Testis (tissue), 3 donors: ENCODE data around the gene NRP1. TPM values are rescaled to one million over a fixed set of nuclear protein-coding genes. Genes with fewer than 3 reads are reported as not detected.

Experiments
- DNase-seq: peaks from one replicate; pipeline ENCODE4 v3.0.0-alpha.2; 2019
- H3K27ac ChIP-seq, 2 donors: fragments of 200-600 bp; sonication (generic); one replicate each; pipeline ENCODE4 v1.5.1; 2019
- H3K27me3 ChIP-seq: fragments of 200-600 bp; sonication (generic); one replicate; pipeline ENCODE4 v1.5.1; 2019
- H3K36me3 ChIP-seq: fragments of 200-600 bp; sonication (generic); one replicate; pipeline ENCODE4 v1.5.1; 2017; ENCODE audit warnings: low read depth; ENCODE audit errors: missing control alignments
- H3K4me1 ChIP-seq: fragments of 200-600 bp; sonication (generic); one replicate; pipeline ENCODE4 v1.5.1; 2019
- H3K4me3 ChIP-seq, 2 donors: fragments of 200-600 bp; sonication (generic); one replicate each; pipeline ENCODE4 v1.5.1; 2017 to 2019
- H3K9me3 ChIP-seq: fragments of 200-600 bp; sonication (generic); one replicate; pipeline ENCODE4 v1.5.1; 2017
- POLR2A ChIP-seq: fragments of 450-650 bp; IDR thresholded peaks from one replicate; pipeline ENCODE4 v1.6.1; 2017; ENCODE audit warnings: antibody characterized with exemption, mild to moderate bottlenecking, moderate library complexity
- WGBS, 2 donors: methylation state at CpG; one replicate each; pipeline ENCODE4 v1.1.5; 2018; 5-methylcytosine and 5-hydroxymethylcytosine counted together
- intact Hi-C: fragments of 100-400 bp; cut with DNase I; formaldehyde crosslinking; loops from one replicate; pipeline ENCODE4 v1.15.1; 2023; ENCODE audit warnings: low total_unique reads
- polyA plus RNA-seq: library from polyadenylated mRNA; stranded (reverse); fragments of 350-450 nt; fragmentation: Illumina TruSeq; extraction: RNeasy Lipid Tissue Mini Kit (QIAGEN cat#74804); gene quantifications from one replicate; pipeline ENCODE4 v1.2.3, GENCODE V29; 2014; ENCODE audit warnings: low read depth, low replicate concordance; ENCODE audit not compliant: insufficient read depth
- total RNA-seq, 2 donors: library from RNA; depleted of rRNA; stranded (reverse); fragments of >200 nt; gene quantifications; one replicate each; pipeline ENCODE4 v1.2.3, GENCODE V29; 2016
- TF ChIP-seq, protein P1 (sequence below), 3 experiments: fragments of 450-650 bp in 2 of 3; fragments of 200-600 bp in 1 of 3; sonication (generic) in 1 of 3; IDR thresholded peaks; one replicate each; pipeline ENCODE4 v1.5.1; 2016 to 2019; ENCODE audit warnings: antibody characterized with exemption in 3 of 3, mild to moderate bottlenecking in 2 of 3, moderate library complexity in 1 of 3

The NRP1 gene
- total and polyA plus RNA-seq, 3 donors from 2014 or later, result 15.9 to 23.8 (median 17.1) TPM

DNA sequence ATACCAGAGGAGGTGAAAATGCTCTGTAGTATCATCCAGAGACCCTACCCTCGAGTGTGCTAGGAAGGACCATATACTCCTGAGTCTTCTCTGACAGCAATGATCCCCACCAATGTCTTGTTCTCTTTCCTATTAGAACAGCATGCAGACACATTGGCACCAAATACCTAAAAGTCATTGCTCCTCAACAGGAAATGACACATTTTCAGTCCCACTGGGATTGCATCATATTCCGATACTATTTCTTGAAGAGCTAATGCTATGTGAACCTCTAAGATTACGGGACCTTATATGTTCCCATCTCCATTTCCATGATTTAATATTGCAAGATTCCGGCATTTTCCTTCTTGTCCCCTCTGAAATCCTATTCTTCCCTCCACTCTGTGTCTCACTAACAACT lies 177.4 kb downstream of the NRP1 start:
- H3K4me1 ChIP-seq, result peaks cover 27% of the 10 kb centered on the region
- intact Hi-C loops, result no loop called here
- no peaks in the 10 kb centered on the region for H3K27me3 ChIP-seq
- no peak for TF ChIP-seq POLR2A
- TF ChIP-seq, protein P1, sequence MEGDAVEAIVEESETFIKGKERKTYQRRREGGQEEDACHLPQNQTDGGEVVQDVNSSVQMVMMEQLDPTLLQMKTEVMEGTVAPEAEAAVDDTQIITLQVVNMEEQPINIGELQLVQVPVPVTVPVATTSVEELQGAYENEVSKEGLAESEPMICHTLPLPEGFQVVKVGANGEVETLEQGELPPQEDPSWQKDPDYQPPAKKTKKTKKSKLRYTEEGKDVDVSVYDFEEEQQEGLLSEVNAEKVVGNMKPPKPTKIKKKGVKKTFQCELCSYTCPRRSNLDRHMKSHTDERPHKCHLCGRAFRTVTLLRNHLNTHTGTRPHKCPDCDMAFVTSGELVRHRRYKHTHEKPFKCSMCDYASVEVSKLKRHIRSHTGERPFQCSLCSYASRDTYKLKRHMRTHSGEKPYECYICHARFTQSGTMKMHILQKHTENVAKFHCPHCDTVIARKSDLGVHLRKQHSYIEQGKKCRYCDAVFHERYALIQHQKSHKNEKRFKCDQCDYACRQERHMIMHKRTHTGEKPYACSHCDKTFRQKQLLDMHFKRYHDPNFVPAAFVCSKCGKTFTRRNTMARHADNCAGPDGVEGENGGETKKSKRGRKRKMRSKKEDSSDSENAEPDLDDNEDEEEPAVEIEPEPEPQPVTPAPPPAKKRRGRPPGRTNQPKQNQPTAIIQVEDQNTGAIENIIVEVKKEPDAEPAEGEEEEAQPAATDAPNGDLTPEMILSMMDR (IDR thresholded peaks at IDR 0.05), result no peak
- 81 to 92% methylated on average over 4 of the region's 4 CpGs for WGBS, 2 donors
- H3K4me3 ChIP-seq, result no peak overlapping the region
- DNase-seq, result no peak
- no peak overlapping the region for H3K27ac ChIP-seq
- H3K9me3 ChIP-seq, result no peaks in the 10 kb centered on the region
- H3K36me3 ChIP-seq, result no peaks in the 10 kb centered on the region

DNA sequence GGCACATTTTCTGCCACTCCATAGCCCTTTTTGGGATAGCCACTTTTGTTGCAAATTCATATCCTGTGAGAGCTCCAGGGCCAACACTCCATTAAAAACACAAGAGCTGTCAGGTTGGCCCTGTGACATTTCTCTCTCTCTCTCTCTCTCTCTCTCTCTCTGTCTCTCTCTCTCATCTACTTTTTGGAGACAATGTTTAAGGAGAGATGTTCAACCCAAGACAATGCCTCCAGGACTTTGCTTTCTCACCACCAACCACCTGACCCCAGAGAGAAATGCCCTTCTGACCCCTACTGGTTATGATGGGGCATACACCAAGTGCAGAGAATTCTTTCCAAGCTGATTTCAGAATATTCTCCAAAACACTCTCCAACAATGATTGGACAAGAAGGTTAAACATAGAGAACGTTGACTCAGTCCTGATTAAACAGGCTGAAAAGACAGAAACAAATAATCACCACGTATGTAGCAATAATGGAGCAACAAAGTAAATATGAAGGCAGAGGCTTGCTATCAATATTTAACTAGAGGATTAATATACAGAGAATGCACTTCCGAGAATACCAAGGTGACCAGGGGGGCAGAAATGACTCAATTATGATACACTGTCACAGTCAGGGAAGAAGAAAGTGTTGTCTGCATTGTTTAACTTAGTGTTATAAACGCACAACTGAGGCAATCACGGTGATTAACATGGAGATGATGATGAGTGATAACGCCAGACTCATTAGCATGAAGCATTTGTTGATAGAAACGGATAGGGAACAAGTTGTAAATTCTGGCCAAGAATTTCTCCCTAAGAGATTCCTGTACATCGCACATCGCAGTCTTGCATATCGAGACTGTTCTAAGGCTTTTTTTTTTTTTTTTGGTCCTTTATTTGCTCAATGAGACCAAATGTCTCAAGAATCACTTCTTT lies 178.5 kb downstream of the NRP1 start:
- 78 to 82% methylated on average over 10 of the region's 10 CpGs for WGBS, 2 donors
- H3K27me3 ChIP-seq, result no peaks in the 10 kb centered on the region

DNA sequence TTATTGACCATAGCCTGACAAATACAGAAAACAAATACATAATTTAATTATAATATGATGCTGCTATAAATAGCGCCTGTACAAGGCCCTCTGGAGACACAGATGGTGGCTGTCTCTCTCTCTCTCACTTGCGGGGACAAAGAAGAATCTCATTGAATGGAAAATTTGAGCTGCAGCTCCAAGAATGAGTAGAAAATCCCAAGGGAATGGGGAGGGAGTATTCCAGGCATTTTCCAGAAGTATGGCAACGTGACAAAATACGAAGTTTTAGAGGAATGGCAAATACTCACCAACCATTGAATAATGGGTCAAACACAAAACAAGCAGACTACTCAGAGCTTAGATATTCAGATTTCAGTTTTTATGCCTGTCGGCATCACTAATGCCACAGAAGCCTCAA lies 179.9 kb downstream of the NRP1 start:
- Histone ChIP-seq H3K27ac (peak overlapping the region in 1 of 2 donors; percentile 18), H3K9me3 (no peaks in the 10 kb centered on the region), H3K36me3 (no peaks in the 10 kb centered on the region), H3K27me3 (no peaks in the 10 kb centered on the region), H3K4me3 (no peak overlapping the region), H3K4me1 (peaks cover 41% of the 10 kb centered on the region)
- TF ChIP-seq, protein P1 (IDR thresholded peaks at IDR 0.05), result no peak
- TF ChIP-seq POLR2A, result no peak
- no peak for DNase-seq
- 75 to 78% methylated on average over 5 of the region's 5 CpGs for WGBS, 2 donors
- intact Hi-C loops, result no loop called here

More for the DNA sequence above, 178.5 kb downstream of the NRP1 start:
- Histone ChIP-seq H3K9me3 (no peaks in the 10 kb centered on the region), H3K27ac (no peak overlapping the region), H3K4me1 (peaks cover 35% of the 10 kb centered on the region), H3K36me3 (no peaks in the 10 kb centered on the region), H3K4me3 (no peak overlapping the region)
- intact Hi-C loops, result no loop called here
- TF ChIP-seq, protein P1 (IDR thresholded peaks at IDR 0.05), result peak; percentile 27 to 46 (median 43)
- no peak for TF ChIP-seq POLR2A
- DNase-seq, result peak; percentile 38

DNA sequence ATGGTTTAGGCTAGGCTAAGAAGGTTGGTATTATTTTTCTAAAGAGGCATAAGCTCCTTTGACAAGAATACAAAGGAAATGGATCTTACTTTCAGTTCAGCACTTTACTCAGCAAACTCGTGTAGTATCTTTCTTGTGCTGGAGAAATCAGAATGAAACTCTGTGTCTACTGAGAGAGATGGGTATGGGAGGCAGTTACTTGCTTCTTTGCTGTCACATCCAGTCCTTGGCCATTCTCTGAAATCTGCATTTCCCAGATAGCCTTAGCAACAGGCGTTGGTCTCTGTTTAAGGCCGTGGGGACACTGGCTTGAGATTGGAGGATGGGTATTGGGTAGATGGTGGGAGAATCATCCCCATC lies 180.5 kb downstream of the NRP1 start:
- Histone ChIP-seq H3K4me3 (no peak overlapping the region), H3K27me3 (no peaks in the 10 kb centered on the region), H3K4me1 (peaks cover 44% of the 10 kb centered on the region), H3K36me3 (no peaks in the 10 kb centered on the region), H3K9me3 (no peaks in the 10 kb centered on the region), H3K27ac (peak overlapping the region; percentile 18 to 49)
- TF ChIP-seq, protein P1 (IDR thresholded peaks at IDR 0.05), result no peak
- no peak for TF ChIP-seq POLR2A
- intact Hi-C loops, result no loop called here
- 56 to 61% methylated on average over 3 of the region's 3 CpGs for WGBS, 2 donors
- no peak for DNase-seq
